Osteocyte (in vitro differentiated cells): ENCODE data around the gene TMEM229B. TPM values are rescaled to one million over a fixed set of nuclear protein-coding genes. Genes with fewer than 3 reads are reported as not detected.

ENCODE experiments used
- DNase-seq: peaks from one replicate; pipeline ENCODE4 v3.0.0; 2021; ENCODE audit warnings: mixed read lengths; ENCODE audit not compliant: unreplicated experiment; ENCODE audit errors: extremely low spot score
- H3K27ac Mint-ChIP-seq: one replicate; pipeline ENCODE4 v1.8.0; 2021; ENCODE audit warnings: mild to moderate bottlenecking, mixed read lengths; ENCODE audit not compliant: unreplicated experiment
- H3K27me3 Mint-ChIP-seq: one replicate; pipeline ENCODE4 v1.8.0; 2021; ENCODE audit warnings: mixed read lengths; ENCODE audit not compliant: unreplicated experiment
- H3K36me3 Mint-ChIP-seq: one replicate; pipeline ENCODE4 v1.8.0; 2021; ENCODE audit warnings: mixed read lengths; ENCODE audit not compliant: unreplicated experiment
- H3K4me1 Mint-ChIP-seq: one replicate; pipeline ENCODE4 v1.8.0; 2021; ENCODE audit warnings: mixed read lengths; ENCODE audit not compliant: unreplicated experiment
- H3K4me3 Mint-ChIP-seq: one replicate; pipeline ENCODE4 v1.8.0; 2021; ENCODE audit warnings: mild to moderate bottlenecking, moderate library complexity, mixed read lengths; ENCODE audit not compliant: unreplicated experiment
- H3K9me3 Mint-ChIP-seq: one replicate; pipeline ENCODE4 v1.8.0; 2021; ENCODE audit warnings: mixed read lengths; ENCODE audit not compliant: unreplicated experiment
- total RNA-seq: library from RNA; stranded (reverse); gene quantifications from 2 replicates; pipeline ENCODE4 v1.2.1, GENCODE V29; 2021
- TF ChIP-seq, protein P1 (sequence below): fragments of 200-600 bp; sonication (generic); IDR thresholded peaks from 2 replicates; pipeline ENCODE4 v1.5.0; 2021; ENCODE audit warnings: antibody characterized with exemption, mild to moderate bottlenecking, moderate library complexity

The TMEM229B gene
- total RNA-seq, 1 donor from 2014 or later, result 0.51 TPM

DNA sequence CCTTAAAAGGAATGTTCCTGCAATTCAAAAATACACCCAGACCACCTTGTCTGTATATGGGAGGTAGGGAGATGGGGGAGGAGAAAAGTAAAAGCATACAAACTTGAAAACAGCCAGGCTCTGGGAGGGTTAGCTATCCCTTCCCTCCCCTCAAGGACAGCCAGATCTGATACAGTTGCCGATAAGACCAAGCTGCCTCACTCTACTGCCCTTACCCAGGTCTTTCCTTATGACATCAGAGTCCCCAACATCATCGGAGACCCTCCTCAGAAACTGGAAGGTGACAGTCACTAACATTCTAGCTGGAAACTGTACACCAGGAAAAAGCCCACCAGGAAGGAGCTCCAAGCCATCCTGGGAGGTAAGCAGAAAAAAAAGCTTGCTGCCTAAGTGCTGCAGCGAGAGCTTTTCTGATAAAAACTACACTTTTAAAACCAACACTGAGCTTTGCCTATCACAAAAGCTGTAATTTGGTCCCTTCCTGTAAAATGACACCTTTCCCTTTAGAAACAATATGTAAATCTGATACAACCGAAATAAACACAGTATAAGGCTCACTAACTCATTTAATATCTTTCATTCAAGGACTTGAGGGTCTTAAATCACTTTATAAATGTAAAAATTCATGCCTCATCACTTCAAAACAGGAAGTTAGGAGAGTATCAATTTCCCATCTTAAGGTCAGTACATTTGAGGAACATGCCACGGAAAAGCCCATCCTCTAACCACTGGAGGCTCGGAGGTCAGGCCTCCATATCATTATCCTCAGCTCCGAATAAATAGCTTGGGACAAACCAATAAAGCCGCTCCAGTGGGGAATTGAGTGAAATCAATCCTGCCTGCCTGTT is 24.2 kb upstream of the TMEM229B start:
- Mint-ChIP-seq H3K4me1 (no peaks in the 10 kb centered on the region), H3K27me3 (peaks cover 41% of the 10 kb centered on the region), H3K9me3 (no peaks in the 10 kb centered on the region), H3K36me3 (no peaks in the 10 kb centered on the region), H3K27ac (no peak overlapping the region), H3K4me3 (no peak overlapping the region)
- DNase-seq, result no peak
- TF ChIP-seq, protein P1, sequence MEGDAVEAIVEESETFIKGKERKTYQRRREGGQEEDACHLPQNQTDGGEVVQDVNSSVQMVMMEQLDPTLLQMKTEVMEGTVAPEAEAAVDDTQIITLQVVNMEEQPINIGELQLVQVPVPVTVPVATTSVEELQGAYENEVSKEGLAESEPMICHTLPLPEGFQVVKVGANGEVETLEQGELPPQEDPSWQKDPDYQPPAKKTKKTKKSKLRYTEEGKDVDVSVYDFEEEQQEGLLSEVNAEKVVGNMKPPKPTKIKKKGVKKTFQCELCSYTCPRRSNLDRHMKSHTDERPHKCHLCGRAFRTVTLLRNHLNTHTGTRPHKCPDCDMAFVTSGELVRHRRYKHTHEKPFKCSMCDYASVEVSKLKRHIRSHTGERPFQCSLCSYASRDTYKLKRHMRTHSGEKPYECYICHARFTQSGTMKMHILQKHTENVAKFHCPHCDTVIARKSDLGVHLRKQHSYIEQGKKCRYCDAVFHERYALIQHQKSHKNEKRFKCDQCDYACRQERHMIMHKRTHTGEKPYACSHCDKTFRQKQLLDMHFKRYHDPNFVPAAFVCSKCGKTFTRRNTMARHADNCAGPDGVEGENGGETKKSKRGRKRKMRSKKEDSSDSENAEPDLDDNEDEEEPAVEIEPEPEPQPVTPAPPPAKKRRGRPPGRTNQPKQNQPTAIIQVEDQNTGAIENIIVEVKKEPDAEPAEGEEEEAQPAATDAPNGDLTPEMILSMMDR, result no peak

DNA sequence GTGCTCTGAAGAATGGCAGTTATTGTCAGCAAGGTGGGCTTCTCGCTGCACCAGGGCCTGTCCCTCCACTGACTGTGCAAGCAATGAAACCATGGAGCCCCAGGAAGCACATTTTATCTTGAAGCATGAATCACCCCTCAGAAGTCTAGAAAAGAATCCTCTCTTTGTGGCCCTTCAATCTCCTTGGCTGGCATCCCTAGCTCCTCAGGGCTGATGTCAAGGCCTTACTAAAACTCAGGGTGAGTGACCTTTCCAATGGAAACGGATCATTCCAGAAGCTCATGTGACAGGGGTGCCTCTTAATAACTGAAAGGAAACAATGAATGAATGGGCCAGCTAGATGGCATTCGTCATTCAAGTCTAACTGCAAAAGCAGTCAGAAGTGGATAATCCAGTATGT is 22.3 kb upstream of the TMEM229B start:
- Mint-ChIP-seq H3K9me3 (no peaks in the 10 kb centered on the region), H3K4me3 (no peak overlapping the region), H3K27ac (no peak overlapping the region), H3K36me3 (no peaks in the 10 kb centered on the region), H3K27me3 (peaks cover 26% of the 10 kb centered on the region), H3K4me1 (no peaks in the 10 kb centered on the region)
- TF ChIP-seq, protein P1, result no peak
- DNase-seq, result no peak

DNA sequence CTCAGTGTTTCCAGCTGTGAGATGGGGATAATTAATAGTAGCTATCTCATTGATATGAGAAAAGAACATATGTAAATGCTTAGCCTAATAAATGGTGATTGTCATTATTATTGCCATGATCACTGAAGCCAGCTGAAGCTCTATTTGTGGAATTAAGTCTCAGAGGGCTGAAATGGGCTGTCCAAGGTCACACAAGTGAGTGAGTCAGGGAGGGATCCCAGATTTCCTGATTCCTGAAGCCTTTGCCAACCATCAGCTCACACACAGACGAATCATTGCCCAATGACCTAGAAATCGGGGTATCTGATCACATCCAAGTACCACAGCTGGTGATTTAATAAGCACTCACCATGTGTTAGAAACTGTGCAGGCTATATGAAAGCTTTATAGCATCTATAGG is 21.6 kb upstream of the TMEM229B start:
- TF ChIP-seq, protein P1, result no peak
- Mint-ChIP-seq H3K27ac (no peak overlapping the region), H3K9me3 (no peaks in the 10 kb centered on the region), H3K36me3 (no peaks in the 10 kb centered on the region), H3K27me3 (peaks cover 26% of the 10 kb centered on the region), H3K4me3 (no peak overlapping the region), H3K4me1 (no peaks in the 10 kb centered on the region)
- no peak for DNase-seq

DNA sequence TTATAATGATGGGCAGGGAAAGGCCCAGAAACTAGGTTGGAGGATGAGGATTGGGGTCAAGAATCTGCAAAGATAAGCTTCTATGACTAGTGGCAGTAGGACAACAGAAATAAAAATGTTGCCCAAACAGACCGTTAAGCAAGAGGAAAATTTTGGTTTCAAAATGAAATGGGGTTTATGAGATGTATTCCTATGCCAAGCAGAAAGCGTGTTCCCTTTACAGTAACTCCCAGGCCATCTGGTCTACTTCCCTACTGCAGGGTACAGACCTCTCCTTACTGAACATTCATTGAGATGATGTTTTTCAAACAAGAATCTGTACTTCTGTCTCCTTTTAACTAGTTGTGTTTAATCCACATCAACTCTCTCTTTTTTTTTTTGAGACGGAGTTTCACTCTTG is 20.4 kb upstream of the TMEM229B start:
- Mint-ChIP-seq H3K27ac (no peak overlapping the region), H3K4me1 (no peaks in the 10 kb centered on the region), H3K9me3 (no peaks in the 10 kb centered on the region), H3K36me3 (no peaks in the 10 kb centered on the region), H3K27me3 (peaks cover 26% of the 10 kb centered on the region), H3K4me3 (no peak overlapping the region)
- no peak for DNase-seq
- TF ChIP-seq, protein P1, result no peak

DNA sequence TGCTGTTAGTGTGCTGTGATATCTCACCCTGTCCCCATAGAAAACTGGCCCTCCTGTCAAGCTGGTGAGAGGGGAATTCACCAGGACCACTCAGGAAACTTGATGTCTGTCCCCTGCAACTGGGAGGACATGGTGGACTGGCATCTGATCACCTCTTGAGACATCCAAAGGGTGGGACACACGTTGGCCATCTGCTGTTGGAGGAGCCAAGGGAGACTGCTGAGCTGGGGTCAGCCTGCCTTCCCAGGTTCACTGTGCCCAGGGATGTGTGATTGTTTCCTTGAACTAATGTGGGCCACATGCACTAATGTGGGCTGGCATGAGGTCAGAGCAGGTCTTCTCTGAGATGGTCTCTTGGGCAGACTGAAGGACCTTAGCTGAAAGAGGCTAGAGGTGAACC is 16.7 kb upstream of the TMEM229B start:
- Mint-ChIP-seq H3K9me3 (no peaks in the 10 kb centered on the region), H3K4me1 (no peaks in the 10 kb centered on the region), H3K4me3 (no peak overlapping the region), H3K36me3 (no peaks in the 10 kb centered on the region), H3K27me3 (peaks cover 11% of the 10 kb centered on the region), H3K27ac (no peak overlapping the region)
- TF ChIP-seq, protein P1, result no peak
- no peak for DNase-seq
